ENCODE results near the gene CIB4. TPM values are rescaled to one million over a fixed set of nuclear protein-coding genes. Genes with fewer than 3 reads are reported as not detected.
A peak's percentile ranks its signal among the peaks of the same experiment; 100 is the strongest.
"Not testable (repeated sequence)": the region's sequence is repeated elsewhere in the genome, so short reads cannot be mapped to it uniquely, and the experiment has no call there.

CIB4 gene
- total and polyA plus RNA-seq, 2 experiments from 2014 or later: not detected

GRCh38 chr2:26670171-26670570, 29.0 kb upstream of the CIB4 start:
- no peaks in the 10 kb centered on the region for H3K9me2 ChIP-seq (ENCODE audit: insufficient read depth)
- H3K4me3 ChIP-seq: no peak overlapping the region
- H4K20me1 ChIP-seq (ENCODE audit: insufficient read depth): no peaks in the 10 kb centered on the region
- in situ Hi-C loops (cut with MboI): no loop called here
- H3K4me2 ChIP-seq (ENCODE audit: unreplicated experiment): no peak overlapping the region
- H3F3A ChIP-seq (ENCODE audit: insufficient read depth): 0 out of 2 replicates have a peak, but pooled peaks cover 6% of the 10 kb centered on the region
- no peak overlapping the region for H2AFZ ChIP-seq
- H3K9me3 ChIP-seq (ENCODE audit: low read depth): no peaks in the 10 kb centered on the region
- peaks cover 20% of the 10 kb centered on the region for H3K27me3 ChIP-seq (replicated peaks; ENCODE audit: insufficient read depth)
- DNase-seq: peak; percentile 90
- no peaks in the 10 kb centered on the region for H3K79me2 ChIP-seq (ENCODE audit: insufficient read depth)
- H3K9ac ChIP-seq: no peak overlapping the region
- TF ChIP-seq EZH2 (IDR thresholded peaks at IDR 0.05; ENCODE audit: insufficient read depth, poor library complexity, severe bottlenecking): no peak
- TF ChIP-seq EZH2phosphoT487 (IDR thresholded peaks at IDR 0.05; ENCODE audit: insufficient read depth, low read depth): no peak
- H3K4me1 ChIP-seq (ENCODE audit: insufficient read depth): peaks cover 14% of the 10 kb centered on the region
- H3K27ac ChIP-seq: no peak overlapping the region
- no peaks in the 10 kb centered on the region for H3K36me3 ChIP-seq (ENCODE audit: low read depth)
- WGBS, 2 experiments (ENCODE audit: low coverage in 1 of 2, low lambda C conversion rate in 2 of 2, missing lambda C conversion rate in 2 of 2): 17 to 19% methylated on average over 1 to 3 of the region's 3 CpGs

- Histone ChIP-seq H3K4me2 (ENCODE audit: unreplicated experiment) (no peak overlapping the region), H3K9me2 (ENCODE audit: insufficient read depth) (no peaks in the 10 kb centered on the region), H3K27me3 (replicated peaks; ENCODE audit: insufficient read depth) (peaks cover 25% of the 10 kb centered on the region), H3K79me2 (ENCODE audit: insufficient read depth) (no peaks in the 10 kb centered on the region), H3K36me3 (ENCODE audit: low read depth) (no peaks in the 10 kb centered on the region), H3K9me3 (ENCODE audit: low read depth) (no peaks in the 10 kb centered on the region), H3K4me3 (no peak overlapping the region), H3K9ac (no peak overlapping the region), H3F3A (ENCODE audit: insufficient read depth) (0 out of 2 replicates have a peak, but pooled peaks cover 6% of the 10 kb centered on the region), H3K4me1 (ENCODE audit: insufficient read depth) (peaks cover 14% of the 10 kb centered on the region), H4K20me1 (ENCODE audit: insufficient read depth) (no peaks in the 10 kb centered on the region), H3K27ac (no peak overlapping the region), H2AFZ (no peak overlapping the region)
- in situ Hi-C loops (cut with MboI): no loop called here
- TF ChIP-seq EZH2 (IDR thresholded peaks at IDR 0.05; ENCODE audit: insufficient read depth, poor library complexity, severe bottlenecking) (no peak), EZH2phosphoT487 (IDR thresholded peaks at IDR 0.05; ENCODE audit: insufficient read depth, low read depth) (no peak)
- DNase-seq: peak; percentile 36
- 52 to 64% methylated on average over 8 of the region's 8 CpGs for WGBS, 2 experiments (ENCODE audit: low coverage in 1 of 2, low lambda C conversion rate in 2 of 2, missing lambda C conversion rate in 2 of 2)
Observed at GRCh38 chr2:26668856-26669750, 27.9 kb upstream of the CIB4 start.

- no peak for DNase-seq
- no peaks in the 10 kb centered on the region for H3K9me3 ChIP-seq (ENCODE audit: low read depth)
- in situ Hi-C loops (cut with MboI): no loop called here
- no peaks in the 10 kb centered on the region for H3K36me3 ChIP-seq (ENCODE audit: low read depth)
- no peak overlapping the region for H3K27ac ChIP-seq
- no peaks in the 10 kb centered on the region for H3K9me2 ChIP-seq (ENCODE audit: insufficient read depth)
- H4K20me1 ChIP-seq (ENCODE audit: insufficient read depth): no peaks in the 10 kb centered on the region
- peaks cover 30% of the 10 kb centered on the region for H3K27me3 ChIP-seq (replicated peaks; ENCODE audit: insufficient read depth)
- 92 to 94% methylated on average over 4 of the region's 4 CpGs for WGBS, 2 experiments (ENCODE audit: low coverage in 1 of 2, low lambda C conversion rate in 2 of 2, missing lambda C conversion rate in 2 of 2)
- TF ChIP-seq EZH2 (IDR thresholded peaks at IDR 0.05; ENCODE audit: insufficient read depth, poor library complexity, severe bottlenecking): no peak
- no peak for TF ChIP-seq EZH2phosphoT487 (IDR thresholded peaks at IDR 0.05; ENCODE audit: insufficient read depth, low read depth)
- no peak overlapping the region for H3K9ac ChIP-seq
- H3K4me3 ChIP-seq: no peak overlapping the region
- H3K4me2 ChIP-seq (ENCODE audit: unreplicated experiment): no peak overlapping the region
- no peaks in the 10 kb centered on the region for H3K79me2 ChIP-seq (ENCODE audit: insufficient read depth)
- H3K4me1 ChIP-seq (ENCODE audit: insufficient read depth): peaks cover 14% of the 10 kb centered on the region
- H3F3A ChIP-seq (ENCODE audit: insufficient read depth): 0 out of 2 replicates have a peak, but pooled peaks cover 6% of the 10 kb centered on the region
- no peak overlapping the region for H2AFZ ChIP-seq
Observed at GRCh38 chr2:26668041-26668440, 26.9 kb upstream of the CIB4 start.

- Histone ChIP-seq H3K27me3 (replicated peaks; ENCODE audit: insufficient read depth) (peaks cover 18% of the 10 kb centered on the region), H3K36me3 (ENCODE audit: low read depth) (no peaks in the 10 kb centered on the region), H3K9me2 (ENCODE audit: insufficient read depth) (no peaks in the 10 kb centered on the region), H3K27ac (no peak overlapping the region), H4K20me1 (ENCODE audit: insufficient read depth) (no peaks in the 10 kb centered on the region), H3K4me3 (no peak overlapping the region), H2AFZ (no peak overlapping the region), H3K4me1 (ENCODE audit: insufficient read depth) (peaks cover 14% of the 10 kb centered on the region), H3F3A (ENCODE audit: insufficient read depth) (0 out of 2 replicates have a peak, but pooled peaks cover 6% of the 10 kb centered on the region), H3K9me3 (ENCODE audit: low read depth) (no peaks in the 10 kb centered on the region), H3K4me2 (ENCODE audit: unreplicated experiment) (no peak overlapping the region), H3K79me2 (ENCODE audit: insufficient read depth) (no peaks in the 10 kb centered on the region), H3K9ac (no peak overlapping the region)
- 61 to 69% methylated on average over 2 of the region's 2 CpGs for WGBS, 2 experiments (ENCODE audit: low coverage in 1 of 2, low lambda C conversion rate in 2 of 2, missing lambda C conversion rate in 2 of 2)
- in situ Hi-C loops (cut with MboI): no loop called here
- peak; percentile 67 for DNase-seq
- no peak for TF ChIP-seq EZH2 (IDR thresholded peaks at IDR 0.05; ENCODE audit: insufficient read depth, poor library complexity, severe bottlenecking)
- no peak for TF ChIP-seq EZH2phosphoT487 (IDR thresholded peaks at IDR 0.05; ENCODE audit: insufficient read depth, low read depth)
Observed at GRCh38 chr2:26666671-26667070, 25.5 kb upstream of the CIB4 start.

GRCh38 chr2:26665296-26665695, 24.1 kb upstream of the CIB4 start:
- H3K4me3 ChIP-seq; H3F3A ChIP-seq (ENCODE audit: insufficient read depth); in situ Hi-C loops (cut with MboI); DNase-seq; H3K27ac ChIP-seq; H3K9me3 ChIP-seq (ENCODE audit: low read depth); H4K20me1 ChIP-seq (ENCODE audit: insufficient read depth); H3K79me2 ChIP-seq (ENCODE audit: insufficient read depth); H3K4me2 ChIP-seq (ENCODE audit: unreplicated experiment); H3K9me2 ChIP-seq (ENCODE audit: insufficient read depth); H3K9ac ChIP-seq; H3K36me3 ChIP-seq (ENCODE audit: low read depth); H2AFZ ChIP-seq: not testable (repeated sequence)
- 79 to 88% methylated on average over 6 to 21 of the region's 21 CpGs for WGBS, 2 experiments (ENCODE audit: low coverage in 1 of 2, low lambda C conversion rate in 2 of 2, missing lambda C conversion rate in 2 of 2)
- H3K27me3 ChIP-seq (replicated peaks; ENCODE audit: insufficient read depth): peaks cover 14% of the 10 kb centered on the region
- peaks cover 12% of the 10 kb centered on the region for H3K4me1 ChIP-seq (ENCODE audit: insufficient read depth)

All from GM23248 (cell line).